H54 (cell line): ENCODE data around the gene TTBK1.
A peak's percentile ranks its signal among the peaks of the same experiment; 100 is the strongest.

ENCODE experiments used
- DNase-seq: peaks from one replicate; pipeline ENCODE4 v3.0.0; 2011; ENCODE audit warnings: low spot score, mixed read lengths; ENCODE audit not compliant: insufficient read length
- FAIRE-seq: peaks from 3 replicates; lab custom pipeline; 2011; peaks lifted over from hg19 to GRCh38; lab: Jason Lieb, UNC
- POLR2A ChIP-seq: IDR thresholded peaks from 2 replicates; pipeline ENCODE4 v1.6.1; 2011; ENCODE audit warnings: low read depth, mild to moderate bottlenecking, low read length

The TTBK1 gene

DNA sequence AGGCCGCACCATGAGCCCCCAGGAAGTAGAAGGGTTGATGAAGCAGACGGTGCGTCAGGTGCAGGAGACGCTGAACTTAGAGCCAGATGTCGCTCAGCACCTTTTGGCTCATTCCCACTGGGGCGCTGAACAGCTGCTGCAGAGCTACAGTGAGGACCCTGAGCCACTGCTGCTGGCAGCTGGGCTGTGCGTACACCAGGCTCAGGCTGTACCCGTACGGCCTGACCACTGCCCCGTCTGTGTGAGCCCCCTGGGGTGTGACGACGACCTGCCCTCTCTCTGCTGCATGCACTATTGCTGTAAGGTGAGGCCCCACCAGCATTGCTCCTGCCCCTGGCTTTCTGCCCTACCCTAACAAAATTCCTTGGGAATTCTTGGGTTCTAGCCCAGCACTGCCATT is 27.1 kb upstream of the TTBK1 start:
- no peak for FAIRE-seq
- no peak for TF ChIP-seq POLR2A

DNA sequence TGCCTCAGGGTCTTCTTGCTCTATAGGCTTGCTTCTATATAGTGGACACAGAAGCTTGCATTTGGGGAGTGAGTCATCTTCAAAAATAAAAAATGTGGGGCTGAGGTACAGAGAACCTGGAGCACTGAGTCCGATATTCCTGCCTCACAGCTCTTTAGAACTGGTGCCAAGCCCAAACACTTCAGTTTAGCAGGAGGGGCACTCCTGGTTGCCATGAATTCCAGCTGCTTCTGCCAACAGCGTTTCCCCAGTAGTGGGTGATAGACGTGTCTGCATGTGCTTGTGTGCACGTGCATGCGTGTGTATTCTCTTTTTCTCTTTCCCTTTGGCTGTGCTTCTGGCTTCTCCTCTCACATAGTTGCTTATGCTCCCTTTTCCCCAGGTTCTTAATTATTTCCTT is 25.9 kb upstream of the TTBK1 start:
- no peak for TF ChIP-seq POLR2A
- no peak for FAIRE-seq
- DNase-seq, result no peak

More for the DNA sequence above, 27.1 kb upstream of the TTBK1 start:
- DNase-seq, result no peak

DNA sequence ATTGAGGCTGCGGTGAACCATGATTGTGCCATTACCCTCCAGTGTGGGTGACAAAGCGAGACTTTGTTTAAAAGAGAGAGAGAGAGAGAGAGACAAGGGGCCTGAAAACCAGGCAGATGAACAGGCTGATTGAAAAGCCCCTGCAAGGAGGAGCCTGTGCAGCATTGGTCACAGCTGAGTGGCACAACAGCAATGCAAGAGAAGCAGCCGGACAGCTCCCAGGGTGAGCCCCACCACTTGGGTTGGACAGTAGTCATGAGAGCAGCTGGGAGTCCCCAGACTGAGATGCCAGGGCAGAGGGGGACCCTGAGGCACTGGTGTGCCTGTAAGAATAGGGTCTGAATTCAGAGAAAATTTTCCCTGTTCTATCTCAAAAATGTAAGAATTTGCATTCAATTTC is 24.2 kb upstream of the TTBK1 start:
- no peak for DNase-seq
- FAIRE-seq, result no peak
- no peak for TF ChIP-seq POLR2A

DNA sequence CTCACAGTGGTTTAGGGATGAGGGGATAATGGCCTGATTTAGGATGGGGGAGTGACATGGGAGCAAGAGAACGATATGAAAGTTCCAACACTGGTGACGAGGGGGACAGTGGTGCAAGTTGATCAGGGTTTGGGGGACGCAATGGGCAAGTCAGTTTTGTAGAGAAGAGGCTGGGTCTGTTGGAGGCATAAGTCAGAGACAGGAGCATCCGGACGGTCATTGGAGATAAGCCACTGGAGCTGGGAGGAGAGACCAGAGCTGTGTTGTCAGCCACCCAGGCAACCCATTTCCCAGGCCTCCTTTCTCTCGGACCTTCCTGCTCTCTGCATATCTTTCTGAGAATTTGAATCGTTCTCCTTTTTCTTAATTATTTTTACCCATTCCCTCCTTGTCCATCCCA is 23.5 kb upstream of the TTBK1 start:
- TF ChIP-seq POLR2A, result no peak
- DNase-seq (no peak), FAIRE-seq (no peak)

GRCh38 chr6:43220439-43220951 is 22.8 kb upstream of the TTBK1 start:
- FAIRE-seq (no peak), DNase-seq (no peak)
- no peak for TF ChIP-seq POLR2A

GRCh38 chr6:43221046-43221972 is 22.0 kb upstream of the TTBK1 start:
- TF ChIP-seq POLR2A, result no peak
- FAIRE-seq (no peak), DNase-seq (no peak)

DNA sequence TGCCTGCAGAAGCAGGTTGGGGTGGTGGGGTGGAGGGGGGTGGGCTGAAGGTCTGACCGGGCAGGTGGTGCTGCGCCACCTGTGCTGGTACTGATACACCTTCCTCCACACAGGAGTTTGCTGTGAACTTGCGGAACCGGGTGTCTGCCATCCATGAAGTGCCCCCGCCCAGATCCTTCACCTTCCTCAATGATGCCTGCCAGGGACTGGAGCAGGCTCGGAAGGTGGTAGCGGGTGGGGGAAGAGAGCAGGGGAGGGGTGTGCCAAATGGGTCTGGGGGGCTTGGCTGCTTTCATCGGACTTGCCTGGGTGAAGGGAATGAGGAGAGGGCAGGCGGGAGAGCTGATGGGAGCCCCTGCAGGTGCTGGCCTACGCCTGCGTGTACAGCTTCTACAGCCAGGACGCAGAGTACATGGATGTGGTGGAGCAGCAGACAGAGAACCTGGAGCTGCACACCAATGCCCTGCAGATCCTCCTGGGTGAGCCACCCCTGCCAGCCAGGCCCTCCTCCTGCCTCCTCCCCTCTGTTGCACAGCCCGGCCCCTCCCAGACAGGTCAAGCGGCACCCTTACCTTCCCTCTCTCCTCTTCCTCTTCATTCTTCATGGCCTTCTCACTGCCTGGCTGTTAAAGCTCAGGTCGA is 20.7 kb upstream of the TTBK1 start:
- DNase-seq (no peak), FAIRE-seq (no peak)
- no peak for TF ChIP-seq POLR2A

GRCh38 chr6:43223175-43223574 is 20.1 kb upstream of the TTBK1 start:
- TF ChIP-seq POLR2A, result no peak
- DNase-seq, result no peak
- no peak for FAIRE-seq

DNA sequence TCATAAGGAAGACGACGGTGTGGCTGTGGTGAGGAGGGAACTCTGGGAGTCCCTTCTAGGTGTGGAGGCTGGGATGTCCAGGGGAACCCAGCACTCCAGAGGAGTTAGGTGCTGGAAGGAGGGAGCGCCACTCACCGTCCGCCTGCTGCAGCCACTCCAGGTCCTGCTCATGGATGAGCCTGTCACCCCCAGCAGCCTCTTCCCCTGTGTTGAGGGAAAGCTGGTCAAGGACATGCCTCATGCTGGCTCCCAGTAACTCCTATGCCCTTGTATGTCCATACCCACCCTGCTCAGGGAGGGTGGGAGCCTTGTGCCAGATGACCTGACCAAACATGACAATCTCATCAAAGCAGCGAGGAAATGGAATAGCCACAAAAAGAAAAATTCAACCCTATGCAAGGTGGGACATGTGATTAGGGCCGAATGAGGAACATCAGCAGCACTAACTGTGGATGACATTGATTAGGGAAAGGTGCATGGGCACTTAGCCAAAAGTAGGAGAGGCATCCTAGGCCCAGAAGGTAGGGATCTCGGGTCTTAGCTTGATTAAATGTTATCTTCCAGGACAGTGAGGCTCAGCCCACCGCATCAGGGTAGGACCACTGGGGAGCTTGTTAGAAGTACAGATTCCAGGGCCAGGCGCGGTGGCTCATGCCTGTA is 17.0 kb upstream of the TTBK1 start:
- no peak for DNase-seq
- no peak for TF ChIP-seq POLR2A
- no peak for FAIRE-seq

GRCh38 chr6:43228951-43229802 is 14.1 kb upstream of the TTBK1 start, which contains the start of gene DNPH1:
DNPH1 (minus strand) TSS chr6:43229481; CDS start chr6:43229456, 25 bp downstream.
- FAIRE-seq (no peak), DNase-seq (peak; percentile 73)
- peak; percentile 42; the same call in 1 of the 2 replicates for TF ChIP-seq POLR2A

DNA sequence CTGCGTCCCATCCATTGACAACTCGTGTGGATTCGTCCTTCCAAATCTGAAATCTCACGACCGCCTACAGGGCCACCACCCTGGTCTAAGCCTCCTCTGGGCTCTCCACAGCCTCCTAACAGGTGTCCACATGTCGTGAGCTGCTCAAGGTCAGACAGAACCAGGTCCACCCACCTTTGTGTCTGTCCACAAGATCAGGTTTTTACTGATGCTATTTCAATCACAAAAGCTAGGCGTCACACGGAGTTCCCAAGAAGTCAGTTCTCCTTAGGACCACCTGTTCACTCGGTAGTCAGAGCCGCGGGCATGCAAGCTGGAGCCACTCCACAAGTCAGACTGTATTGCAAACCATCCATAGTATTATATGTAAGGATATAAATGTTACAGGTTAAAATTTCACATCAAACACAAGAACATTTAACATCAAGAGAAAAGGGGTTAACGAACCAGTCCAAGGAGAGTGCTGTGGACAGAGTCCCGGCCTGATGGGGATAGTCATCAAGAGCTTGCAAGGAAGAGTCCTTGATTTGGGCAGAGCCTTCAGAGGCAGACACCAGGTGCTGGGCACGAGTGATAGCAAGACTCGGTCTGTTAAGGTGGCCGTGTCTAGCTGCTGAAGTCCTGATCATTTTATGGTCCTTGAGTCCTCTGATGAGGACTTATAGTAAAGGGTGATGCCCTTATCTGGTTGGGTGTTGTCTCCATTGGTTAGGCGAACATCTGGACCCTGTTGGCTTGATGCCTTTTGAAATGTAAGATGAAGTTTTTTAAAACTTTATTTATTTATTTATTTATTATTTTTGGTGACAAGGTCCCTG is 13.3 kb upstream of the TTBK1 start:
- no peak for DNase-seq
- TF ChIP-seq POLR2A, result no peak
- FAIRE-seq, result no peak

GRCh38 chr6:43231053-43231452 is 12.2 kb upstream of the TTBK1 start:
- no peak for TF ChIP-seq POLR2A
- no peak for FAIRE-seq
- no peak for DNase-seq
